Epithelial cell of proximal tubule (primary cell): ENCODE measurements around the gene SPCS1. TPM values are rescaled to one million over a fixed set of nuclear protein-coding genes. Genes with fewer than 3 reads are reported as not detected.
A peak's percentile ranks its signal among the peaks of the same experiment; 100 is the strongest.

Experiments
- DNase-seq: peaks from one replicate; pipeline ENCODE4 v3.0.0-alpha.2; 2011; ENCODE audit warnings: low read depth
- H3K4me3 ChIP-seq: 2 replicates; pipeline ENCODE4 v1.5.1; 2011; ENCODE audit warnings: low read depth, mild to moderate bottlenecking, low read length
- CTCF ChIP-seq: conservative IDR thresholded peaks from 2 replicates; pipeline ENCODE4 v1.5.1; 2012; ENCODE audit warnings: low read depth, mild to moderate bottlenecking, low read length
- total RNA-seq: library from RNA; depleted of rRNA; stranded (reverse); fragments of >200 nt; gene quantifications from 2 replicates; pipeline ENCODE4 v1.2.3, GENCODE V29; 2015

The SPCS1 gene
- total RNA-seq, 1 donor from 2014 or later = 212 TPM

GRCh38 chr3:52730681-52731080 lies 24.8 kb downstream of the SPCS1 start:
- TF ChIP-seq CTCF = no peak
- no peak for DNase-seq
- no peak overlapping the region for H3K4me3 ChIP-seq

GRCh38 chr3:52731590-52731989 lies 25.7 kb downstream of the SPCS1 start:
- no peak for DNase-seq
- no peak overlapping the region for H3K4me3 ChIP-seq
- no peak for TF ChIP-seq CTCF

- H3K4me3 ChIP-seq = no peak overlapping the region
- no peak for TF ChIP-seq CTCF
- no peak for DNase-seq
These were observed 27.5 kb downstream of the SPCS1 start for GRCh38 chr3:52733256-52733891.

GRCh38 chr3:52739730-52740129 lies 33.8 kb downstream of the SPCS1 start:
- H3K4me3 ChIP-seq = no peak overlapping the region
- no peak for TF ChIP-seq CTCF
- no peak for DNase-seq

GRCh38 chr3:52742418-52743041 lies 36.6 kb downstream of the SPCS1 start:
- TF ChIP-seq CTCF = peak; percentile 74
- DNase-seq = peak; percentile 12
- H3K4me3 ChIP-seq = no peak overlapping the region

GRCh38 chr3:52743152-52743551 lies 37.2 kb downstream of the SPCS1 start:
- H3K4me3 ChIP-seq = no peak overlapping the region
- no peak for DNase-seq
- TF ChIP-seq CTCF = no peak

GRCh38 chr3:52743721-52744120 lies 37.8 kb downstream of the SPCS1 start:
- TF ChIP-seq CTCF = no peak
- no peak overlapping the region for H3K4me3 ChIP-seq
- DNase-seq = no peak
